PFSK-1 (cell line): ENCODE data around the gene DNAJB13.

ENCODE experiments used
- REST ChIP-seq, 2 experiments: IDR thresholded peaks; 2 replicates each; pipeline versions ENCODE4 v1.6.1 to v1.8.0; 2011 to 2012; ENCODE audit warnings: low read depth in 2 of 2, low read length in 2 of 2, control low read depth in 1 of 2, inconsistent platforms in 1 of 2, mild to moderate bottlenecking in 1 of 2, moderate library complexity in 1 of 2; ENCODE audit not compliant: insufficient read depth in 1 of 2
- TAF1 ChIP-seq: IDR thresholded peaks from 2 replicates; pipeline ENCODE4 v1.6.1; 2012; ENCODE audit warnings: low read length, control low read depth, borderline replicate concordance; ENCODE audit not compliant: insufficient read depth

DNA sequence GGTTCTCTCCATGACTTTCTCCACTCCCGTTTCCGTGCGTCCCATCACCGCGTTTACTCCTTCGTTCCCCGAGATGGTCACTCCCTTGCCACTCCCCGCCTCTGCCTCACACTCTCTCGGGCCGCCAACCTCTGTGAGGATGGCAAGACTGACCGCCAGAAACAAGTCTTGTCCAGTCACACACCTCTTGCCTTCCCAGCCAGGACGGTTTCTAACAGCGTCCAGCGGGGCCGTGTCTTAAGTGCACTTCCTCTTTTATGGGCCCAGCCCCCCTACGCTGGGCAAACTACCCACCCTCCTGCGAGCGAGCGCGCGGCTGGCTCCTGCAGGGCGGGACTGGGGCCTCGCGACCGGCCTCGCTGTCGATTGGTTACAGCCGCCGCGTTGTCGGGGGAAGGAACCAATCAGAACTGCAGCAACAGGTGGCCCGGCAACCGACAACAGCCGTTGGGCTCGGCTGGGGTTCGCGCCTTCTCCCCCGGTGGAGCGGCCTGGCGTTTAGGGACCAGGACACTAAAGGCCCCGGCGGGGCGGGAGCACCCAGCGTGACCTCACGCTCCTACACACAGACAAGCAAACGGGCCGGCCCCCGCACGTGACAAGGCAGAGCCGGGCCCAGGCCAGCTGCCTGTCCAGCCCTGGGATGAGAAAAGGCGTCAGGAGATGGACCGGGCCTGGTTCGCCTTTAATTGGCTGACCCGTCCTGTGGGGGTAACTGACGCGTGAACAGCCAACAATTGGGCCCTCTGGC, 32.3 kb downstream of the DNAJB13 start:
- TF ChIP-seq TAF1: no peak
- TF ChIP-seq REST (IDR thresholded peaks at IDR 0.05; ENCODE audit: insufficient read depth in 1 of 2, low read depth in 2 of 2, low read length in 2 of 2): no peak
